Heart left ventricle (tissue), 16 donors: ENCODE measurements around the gene SERTAD4. TPM values are rescaled to one million over a fixed set of nuclear protein-coding genes. Genes with fewer than 3 reads are reported as not detected.

Experiments used
- ATAC-seq, 4 donors: fragments of 200-7000 bp; cut with Tn5 transposase; one replicate each; pipeline ENCODE4 v1.9.1; 2020 to 2022; ENCODE audit warnings: moderate library complexity in 4 of 4, mild to moderate bottlenecking in 3 of 4, moderate number of reproducible peaks in 1 of 4
- DNase-seq, 5 donors: peaks; one replicate each; pipeline ENCODE4 v3.0.0-alpha.2; 2020
- H3K27ac ChIP-seq, 12 donors: fragments of 200-600 bp; sonication (generic) in 4 of 12; one replicate each; pipeline versions ENCODE4 v1.5.0 to v1.8.0; 2016 to 2022; ENCODE audit warnings: mild to moderate bottlenecking in 2 of 12
- H3K27me3 ChIP-seq, 9 donors: fragments of 200-600 bp; sonication (generic) in 2 of 9; one replicate each; pipeline versions ENCODE4 v1.5.1 to v1.8.0; 2016 to 2022; ENCODE audit warnings: mild to moderate bottlenecking in 3 of 9
- H3K36me3 ChIP-seq, 9 donors: fragments of 200-600 bp; sonication (generic) in 2 of 9; one replicate each; pipeline versions ENCODE4 v1.5.0 to v1.8.0; 2018 to 2022; ENCODE audit warnings: mild to moderate bottlenecking in 2 of 9
- H3K4me1 ChIP-seq, 12 donors: fragments of 200-600 bp; sonication (generic) in 4 of 12; one replicate each; pipeline versions ENCODE4 v1.5.0 to v1.8.0; 2016 to 2022; ENCODE audit warnings: mild to moderate bottlenecking in 3 of 12
- H3K4me3 ChIP-seq, 12 donors: fragments of 200-600 bp; sonication (generic) in 4 of 12; one replicate each; pipeline versions ENCODE4 v1.5.0 to v1.8.0; 2017 to 2022; ENCODE audit warnings: mild to moderate bottlenecking in 9 of 12, moderate library complexity in 4 of 12
- H3K9me3 ChIP-seq, 12 donors: fragments of 200-600 bp; sonication (generic) in 4 of 12; one replicate each; pipeline versions ENCODE4 v1.5.0 to v1.8.0; 2016 to 2022; ENCODE audit warnings: mild to moderate bottlenecking in 1 of 12
- POLR2A ChIP-seq, 2 donors: fragments of 450-650 bp; IDR thresholded peaks; one replicate each; pipeline ENCODE4 v1.6.1; 2017; ENCODE audit warnings: antibody characterized with exemption in 2 of 2, mild to moderate bottlenecking in 2 of 2, moderate library complexity in 2 of 2
- WGBS, 4 donors: extraction: QIAGEN DNeasy Blood & Tissue Kit in 2 of 4; methylation state at CpG; one replicate each; pipeline versions ENCODE4 v1.1.5 to v1.1.7; 2013 to 2018; 5-methylcytosine and 5-hydroxymethylcytosine counted together
- intact Hi-C, 10 donors: fragments of 100-400 bp; cut with DNase I; formaldehyde crosslinking; loops; one replicate each; pipeline versions ENCODE4 v1.11.1 to v1.14.2; 2022
- polyA plus RNA-seq, 2 donors: library from polyadenylated mRNA; stranded (reverse); fragments of 200-250 nt; gene quantifications; one replicate each; pipeline ENCODE4 v1.2.3, GENCODE V29; 2013
- total RNA-seq, 9 donors: library from RNA; depleted of rRNA in 2 of 9; stranded (reverse); fragments of >200 nt in 2 of 9; fragmentation: NEBNext Ultra II Directional in 3 of 9; extraction: Animal tissue kit (Norgen Biotek cat#: 25700) in 3 of 9; gene quantifications; one replicate each; pipeline versions ENCODE4 v1.1.0 to v1.2.4, GENCODE V29; 2016 to 2023
- TF ChIP-seq, protein P1 (sequence below), 12 donors: fragments of 200-600 bp; sonication (generic) in 4 of 12; IDR thresholded peaks; one replicate each; pipeline versions ENCODE4 v1.5.0 to v1.8.0; 2018 to 2022; ENCODE audit warnings: antibody characterized with exemption in 12 of 12, mild to moderate bottlenecking in 5 of 12
- donor health status: ischemic (EF 13 %, LVEDD 7.1; RV severe dilation, severe dysfunction).
- donor health status: healthy with polysubstance abuse.
- donor health status: DM: no; HTN: yes; CAD: no.
- donor health status: DM: no; HTN: no; CAD: no.
- donor health status: ischemic (EF 25% LVEDD 6.9; RV normal size, moderate dysfunction).
- donor health status: ischemic (EF 25% LVEDD 5.7; RV mildly dilated, moderate dysfunction).
- donor health status: healthy.
- donor health status: DM: yes; HTN: yes; CAD: no.
- donor health status: ischemic (EF 35%, LVEDD 5.7; RV mildly dilated, moderate dysfunction).
- donor health status: nonischemic (EF 11% LVEDD 7.7; RV severe dilation, severe dysfunction).
- donor health status: DM: yes; HTN: yes; CAD: no.
- donor health status: PGD.
- donor health status: ischemic (EF 29% LVEDD 5.4; RV normal size, mild dysfunction).
- donor health status: nonischemic (EF 23%, LVEDD 6.1; RV moderate dilation, normal function).

The SERTAD4 gene
- total and polyA plus RNA-seq, 11 donors = 0.95 to 4.7 (median 2.4) TPM

DNA sequence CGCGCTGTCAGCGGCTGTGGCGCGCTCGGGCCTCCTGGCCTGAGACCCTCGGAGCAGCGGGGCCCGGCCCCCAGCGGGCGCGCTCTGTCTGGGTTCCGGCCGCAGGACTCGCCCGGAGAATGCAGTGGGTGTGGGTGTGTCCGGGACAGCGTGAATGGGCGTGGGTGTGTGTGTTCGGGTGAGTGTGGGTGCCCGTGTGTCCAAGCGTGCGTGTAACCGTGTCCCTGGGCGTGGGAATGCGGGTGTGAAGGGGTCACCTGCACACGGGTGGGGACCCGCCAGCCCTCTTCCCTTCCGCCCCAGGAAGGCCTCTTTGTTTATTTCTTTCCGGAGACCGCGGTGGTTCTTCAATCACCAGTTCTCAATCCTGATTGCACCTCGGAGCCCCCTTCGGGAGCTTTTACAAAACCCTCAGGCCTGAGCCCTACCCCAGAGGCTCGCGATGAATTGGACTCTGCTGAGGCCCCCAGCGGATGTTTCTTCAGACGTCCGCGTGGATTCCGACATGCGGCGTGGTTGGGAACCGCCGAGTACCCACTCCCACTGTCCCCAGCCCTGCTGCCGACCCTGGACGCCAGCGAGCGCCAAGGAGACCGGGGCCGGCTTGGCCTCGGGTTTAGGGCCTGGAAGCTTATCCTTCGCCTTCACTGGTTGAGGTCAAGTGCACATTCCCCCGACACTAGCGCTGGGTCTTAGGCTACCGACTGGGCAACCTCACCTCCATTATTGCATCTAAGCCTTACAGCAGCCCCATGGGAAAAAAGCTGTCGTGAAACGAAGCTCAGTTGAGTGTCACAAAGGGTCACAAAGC, 19.3 kb downstream of the SERTAD4 start:
- Histone ChIP-seq H3K4me3 (peak overlapping the region; percentile 25 to 68 (median 54)), H3K27ac (peak overlapping the region in 7 of 12 donors; percentile 27 to 55 (median 49)), H3K36me3 (no peaks in the 10 kb centered on the region), H3K27me3 (peaks cover 0 to 51% (median 0%) of the 10 kb centered on the region in 9 donors), H3K9me3 (no peaks in the 10 kb centered on the region), H3K4me1 (peaks cover 0 to 29% (median 16%) of the 10 kb centered on the region in 12 donors)
- DNase-seq (peak in 1 of 5 donors; percentile 29), ATAC-seq (peak in 3 of 4 donors; percentile 8 to 62 (median 47))
- WGBS, 4 donors = 28 to 45% (median 33%) methylated on average over 38 to 58 of the region's 58 CpGs
- intact Hi-C loops = no loop called here
- no peak for TF ChIP-seq POLR2A (IDR thresholded peaks at IDR 0.05)
- TF ChIP-seq, protein P1, sequence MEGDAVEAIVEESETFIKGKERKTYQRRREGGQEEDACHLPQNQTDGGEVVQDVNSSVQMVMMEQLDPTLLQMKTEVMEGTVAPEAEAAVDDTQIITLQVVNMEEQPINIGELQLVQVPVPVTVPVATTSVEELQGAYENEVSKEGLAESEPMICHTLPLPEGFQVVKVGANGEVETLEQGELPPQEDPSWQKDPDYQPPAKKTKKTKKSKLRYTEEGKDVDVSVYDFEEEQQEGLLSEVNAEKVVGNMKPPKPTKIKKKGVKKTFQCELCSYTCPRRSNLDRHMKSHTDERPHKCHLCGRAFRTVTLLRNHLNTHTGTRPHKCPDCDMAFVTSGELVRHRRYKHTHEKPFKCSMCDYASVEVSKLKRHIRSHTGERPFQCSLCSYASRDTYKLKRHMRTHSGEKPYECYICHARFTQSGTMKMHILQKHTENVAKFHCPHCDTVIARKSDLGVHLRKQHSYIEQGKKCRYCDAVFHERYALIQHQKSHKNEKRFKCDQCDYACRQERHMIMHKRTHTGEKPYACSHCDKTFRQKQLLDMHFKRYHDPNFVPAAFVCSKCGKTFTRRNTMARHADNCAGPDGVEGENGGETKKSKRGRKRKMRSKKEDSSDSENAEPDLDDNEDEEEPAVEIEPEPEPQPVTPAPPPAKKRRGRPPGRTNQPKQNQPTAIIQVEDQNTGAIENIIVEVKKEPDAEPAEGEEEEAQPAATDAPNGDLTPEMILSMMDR (IDR thresholded peaks at IDR 0.05) = no peak

DNA sequence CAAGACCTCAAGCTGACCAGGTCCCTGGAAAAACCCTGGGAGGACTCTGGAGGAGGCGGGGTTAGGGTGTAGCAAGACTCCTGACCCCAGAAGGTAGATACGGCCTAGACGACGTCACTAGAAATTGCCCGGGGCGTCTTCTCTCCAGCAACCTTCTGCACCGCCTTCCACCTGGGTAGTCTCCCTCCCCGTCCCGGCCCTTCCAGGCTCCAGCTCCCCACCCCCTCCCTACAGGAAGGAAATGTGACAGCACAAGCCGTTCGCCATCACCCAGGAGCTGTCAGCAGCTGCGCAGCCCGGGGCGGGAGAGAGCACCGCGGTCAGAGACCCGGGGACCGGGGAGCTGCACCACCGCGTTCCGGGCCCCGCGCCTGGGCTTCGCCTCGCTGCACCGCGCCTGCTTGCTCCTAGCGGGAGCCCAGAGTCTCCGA, 20.0 kb downstream of the SERTAD4 start:
- Histone ChIP-seq H3K36me3 (no peaks in the 10 kb centered on the region), H3K27ac (peak overlapping the region in 3 of 12 donors; percentile 19 to 54 (median 43)), H3K9me3 (no peaks in the 10 kb centered on the region), H3K27me3 (peaks cover 0 to 45% (median 0%) of the 10 kb centered on the region in 9 donors), H3K4me3 (peak overlapping the region in 7 of 12 donors; percentile 5 to 62 (median 17)), H3K4me1 (peaks cover 0 to 29% (median 16%) of the 10 kb centered on the region in 12 donors)
- TF ChIP-seq, protein P1 (IDR thresholded peaks at IDR 0.05) = no peak
- no peak for TF ChIP-seq POLR2A (IDR thresholded peaks at IDR 0.05)
- DNase-seq = peak; percentile 24 to 74 (median 51)
- intact Hi-C loops = no loop called here
- WGBS, 4 donors = 20 to 50% (median 31%) methylated on average over 19 to 29 of the region's 29 CpGs
- ATAC-seq = peak; percentile 37 to 79 (median 68)

DNA sequence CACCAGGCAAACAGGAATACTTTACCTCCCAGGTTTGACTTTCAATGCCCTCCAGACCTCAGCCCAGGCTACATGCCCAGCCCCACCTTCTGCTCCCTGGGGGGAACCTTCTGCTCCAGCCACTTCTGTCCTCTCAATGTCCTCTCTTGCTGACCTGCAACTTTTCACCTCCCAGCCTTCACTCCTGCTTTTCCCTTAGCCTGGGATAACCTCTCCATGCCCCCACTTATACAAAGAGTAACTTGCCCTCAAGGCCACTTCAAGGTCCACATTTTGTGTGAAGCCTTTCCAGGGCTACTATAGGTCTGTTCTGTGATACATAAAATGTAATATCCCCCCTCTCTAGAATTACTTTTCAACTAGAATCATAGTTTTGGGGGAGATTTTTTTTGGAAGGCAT, 21.7 kb downstream of the SERTAD4 start:
- no peak overlapping the region for H3K27ac ChIP-seq
- intact Hi-C loops = no loop called here
- peaks cover 0 to 42% (median 0%) of the 10 kb centered on the region in 9 donors for H3K27me3 ChIP-seq
- no peak overlapping the region for H3K4me3 ChIP-seq
- H3K4me1 ChIP-seq = peaks cover 0 to 32% (median 19%) of the 10 kb centered on the region in 12 donors
- H3K9me3 ChIP-seq = no peaks in the 10 kb centered on the region
- H3K36me3 ChIP-seq = no peaks in the 10 kb centered on the region
- TF ChIP-seq POLR2A (IDR thresholded peaks at IDR 0.05) = no peak
- TF ChIP-seq, protein P1 (IDR thresholded peaks at IDR 0.05) = no peak
- DNase-seq (no peak), ATAC-seq (no peak)

DNA sequence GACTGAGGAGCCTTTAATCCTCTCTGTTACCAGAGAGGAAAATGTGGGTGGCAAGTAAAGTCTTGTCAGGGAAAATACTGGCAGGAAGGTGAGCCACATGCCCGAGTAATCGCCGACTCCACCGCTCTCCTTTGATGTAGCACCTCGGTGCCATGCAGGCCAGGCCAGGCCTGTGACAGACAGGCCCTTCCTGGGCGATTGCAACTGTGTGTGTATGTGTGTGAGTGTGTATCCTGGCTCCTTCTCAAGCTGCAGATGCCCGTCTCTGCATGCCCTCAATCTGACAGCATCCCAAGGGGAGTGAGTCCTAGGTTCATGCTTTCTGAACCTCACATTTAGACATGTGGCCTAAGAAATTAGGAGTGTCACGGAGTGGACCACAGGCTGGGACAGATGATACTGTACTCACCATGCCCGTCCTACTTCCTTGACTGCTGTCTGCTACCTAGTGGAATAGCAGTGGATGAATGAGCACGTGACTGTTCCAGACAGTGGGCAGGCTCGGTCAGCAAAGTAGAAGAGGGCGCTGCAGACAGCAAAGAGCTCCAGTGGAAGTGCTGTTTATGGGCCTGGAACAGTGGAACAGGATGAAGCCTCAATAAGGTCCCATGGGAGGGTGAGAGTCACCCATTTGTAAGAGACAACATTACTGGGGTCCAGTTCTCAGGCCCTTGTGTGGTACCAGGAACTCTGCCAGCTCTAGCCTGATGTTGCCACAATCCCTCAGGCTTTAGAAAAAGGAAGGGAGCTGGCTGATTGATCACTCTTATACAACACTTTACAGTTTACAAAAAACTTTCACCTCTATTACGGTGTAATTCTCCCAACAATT, 25.3 kb downstream of the SERTAD4 start:
- WGBS, 4 donors = 84 to 90% (median 86%) methylated on average over 13 of the region's 13 CpGs
- H3K36me3 ChIP-seq = no peaks in the 10 kb centered on the region
- peaks cover 0 to 42% (median 7%) of the 10 kb centered on the region in 12 donors for H3K4me1 ChIP-seq
- no peak overlapping the region for H3K4me3 ChIP-seq
- TF ChIP-seq, protein P1 (IDR thresholded peaks at IDR 0.05) = no peak
- TF ChIP-seq POLR2A (IDR thresholded peaks at IDR 0.05) = no peak
- intact Hi-C loops = no loop called here
- H3K27ac ChIP-seq = peak overlapping the region in 1 of 12 donors; percentile 45
- H3K9me3 ChIP-seq = no peaks in the 10 kb centered on the region
- peaks cover 0 to 14% (median 0%) of the 10 kb centered on the region in 9 donors for H3K27me3 ChIP-seq
- ATAC-seq (no peak), DNase-seq (no peak)
